ENCODE results near the gene FHIT. TPM values are rescaled to one million over a fixed set of nuclear protein-coding genes. Genes with fewer than 3 reads are reported as not detected.

FHIT gene
- total RNA-seq, 2 donors from 2014 or later: 10.4 to 15.8 TPM

DNA sequence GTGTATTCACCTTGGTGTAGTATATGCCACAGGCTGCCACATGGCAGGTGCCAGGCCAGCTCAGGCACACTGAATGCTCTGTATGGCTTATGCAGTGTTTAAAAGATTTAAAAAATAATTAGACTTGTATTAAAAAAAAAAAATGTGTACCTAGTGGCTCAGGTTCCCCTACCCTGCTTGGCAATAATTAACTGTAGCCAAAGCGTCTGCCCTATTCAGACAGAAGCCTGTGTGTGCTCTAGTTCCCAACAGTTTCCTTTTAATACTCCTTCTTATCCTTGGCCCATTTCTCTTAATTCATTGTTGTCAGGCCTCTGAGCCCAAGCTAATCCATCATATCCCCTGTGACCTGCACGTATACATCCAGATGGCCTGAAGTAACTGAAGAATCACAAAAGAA is 1449.2 kb downstream of the FHIT start:
- DNase-seq (no peak), ATAC-seq (no peak)
- H3K9me3 ChIP-seq: no peaks in the 10 kb centered on the region
- H3K4me3 ChIP-seq: no peak overlapping the region
- TF ChIP-seq, protein P1, sequence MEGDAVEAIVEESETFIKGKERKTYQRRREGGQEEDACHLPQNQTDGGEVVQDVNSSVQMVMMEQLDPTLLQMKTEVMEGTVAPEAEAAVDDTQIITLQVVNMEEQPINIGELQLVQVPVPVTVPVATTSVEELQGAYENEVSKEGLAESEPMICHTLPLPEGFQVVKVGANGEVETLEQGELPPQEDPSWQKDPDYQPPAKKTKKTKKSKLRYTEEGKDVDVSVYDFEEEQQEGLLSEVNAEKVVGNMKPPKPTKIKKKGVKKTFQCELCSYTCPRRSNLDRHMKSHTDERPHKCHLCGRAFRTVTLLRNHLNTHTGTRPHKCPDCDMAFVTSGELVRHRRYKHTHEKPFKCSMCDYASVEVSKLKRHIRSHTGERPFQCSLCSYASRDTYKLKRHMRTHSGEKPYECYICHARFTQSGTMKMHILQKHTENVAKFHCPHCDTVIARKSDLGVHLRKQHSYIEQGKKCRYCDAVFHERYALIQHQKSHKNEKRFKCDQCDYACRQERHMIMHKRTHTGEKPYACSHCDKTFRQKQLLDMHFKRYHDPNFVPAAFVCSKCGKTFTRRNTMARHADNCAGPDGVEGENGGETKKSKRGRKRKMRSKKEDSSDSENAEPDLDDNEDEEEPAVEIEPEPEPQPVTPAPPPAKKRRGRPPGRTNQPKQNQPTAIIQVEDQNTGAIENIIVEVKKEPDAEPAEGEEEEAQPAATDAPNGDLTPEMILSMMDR (IDR thresholded peaks at IDR 0.05): no peak
- TF ChIP-seq POLR2A (IDR thresholded peaks at IDR 0.05): no peak
- no peaks in the 10 kb centered on the region for H3K36me3 ChIP-seq (replicated peaks in 1 of 2; ENCODE audit: insufficient read depth in 1 of 2, low read depth in 2 of 2)
- no peaks in the 10 kb centered on the region for H3K4me1 ChIP-seq
- 60 to 73% methylated on average over 2 of the region's 2 CpGs for WGBS, 2 donors
- no peaks in the 10 kb centered on the region for H3K27me3 ChIP-seq
- H3K27ac ChIP-seq: no peak overlapping the region
- intact Hi-C loops (cut with DNase I): no loop called here

DNA sequence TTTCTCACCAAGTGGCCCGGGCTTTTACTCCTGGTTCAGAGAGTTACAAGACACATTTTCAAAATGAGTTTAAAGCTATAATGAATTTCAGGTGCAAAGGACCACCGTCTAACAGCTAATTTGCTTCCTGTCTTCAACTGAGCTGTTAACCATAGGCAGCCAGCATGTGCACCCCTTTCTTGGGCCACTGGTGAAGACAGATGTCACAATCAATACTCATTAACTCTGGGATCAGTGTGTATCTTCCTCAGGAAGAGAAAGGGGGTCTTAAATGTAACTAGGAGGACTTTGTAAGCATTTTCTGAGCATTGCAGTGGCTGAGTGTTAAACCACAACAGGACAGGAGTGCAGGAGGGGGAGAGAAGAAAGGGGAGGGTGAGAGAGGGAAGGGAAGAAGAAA is 1450.8 kb downstream of the FHIT start:
- Histone ChIP-seq H3K27ac (no peak overlapping the region), H3K4me1 (no peaks in the 10 kb centered on the region), H3K27me3 (no peaks in the 10 kb centered on the region), H3K4me3 (no peak overlapping the region), H3K36me3 (replicated peaks in 1 of 2; ENCODE audit: insufficient read depth in 1 of 2, low read depth in 2 of 2) (no peaks in the 10 kb centered on the region), H3K9me3 (no peaks in the 10 kb centered on the region)
- TF ChIP-seq POLR2A (IDR thresholded peaks at IDR 0.05): no peak
- TF ChIP-seq, protein P1 (IDR thresholded peaks at IDR 0.05): no peak
- ATAC-seq: no peak
- 42 to 58% methylated on average over 2 of the region's 2 CpGs for WGBS, 2 donors
- DNase-seq: no peak
- intact Hi-C loops (cut with DNase I): no loop called here

DNA sequence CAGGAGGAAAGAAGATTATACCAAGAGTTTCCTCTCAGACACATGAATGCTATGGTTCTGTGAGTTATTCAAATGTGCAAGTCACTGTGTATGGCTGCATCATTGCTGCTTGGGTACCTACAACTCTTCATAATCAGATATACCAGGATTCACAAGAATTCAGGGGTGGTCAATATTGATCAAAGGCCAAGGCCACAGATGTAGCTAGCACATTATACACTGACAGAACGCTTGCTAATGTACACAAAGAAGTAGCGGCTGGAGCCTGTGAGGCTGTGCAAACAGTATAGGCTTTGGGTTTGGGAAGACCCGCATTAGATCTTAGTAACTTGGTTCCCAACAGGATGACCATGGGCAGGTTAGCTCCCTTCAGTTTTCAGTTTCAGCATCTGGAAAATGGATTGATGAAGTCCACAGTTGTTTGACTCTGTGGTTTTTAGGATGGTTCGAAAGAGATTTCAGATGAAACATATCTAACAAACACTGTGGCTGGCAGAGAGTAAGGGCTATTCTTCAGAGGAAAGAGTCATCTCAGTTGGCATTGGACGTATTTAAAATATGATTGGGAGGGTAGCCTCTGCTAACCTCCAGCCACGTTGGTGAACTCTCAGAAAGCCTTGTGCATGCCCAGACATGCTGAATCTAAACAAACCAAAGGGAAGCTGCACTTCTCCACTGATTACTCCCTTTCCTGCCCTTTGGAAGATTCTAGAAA is 1452.7 kb downstream of the FHIT start:
- no peaks in the 10 kb centered on the region for H3K27me3 ChIP-seq
- ATAC-seq (no peak), DNase-seq (no peak)
- TF ChIP-seq POLR2A (IDR thresholded peaks at IDR 0.05): no peak
- TF ChIP-seq, protein P1 (IDR thresholded peaks at IDR 0.05): no peak
- H3K27ac ChIP-seq: no peak overlapping the region
- intact Hi-C loops (cut with DNase I): no loop called here
- H3K4me1 ChIP-seq: no peaks in the 10 kb centered on the region
- H3K9me3 ChIP-seq: no peaks in the 10 kb centered on the region
- WGBS, 2 donors: 74% methylated on average over 6 of the region's 6 CpGs
- no peaks in the 10 kb centered on the region for H3K36me3 ChIP-seq (replicated peaks in 1 of 2; ENCODE audit: insufficient read depth in 1 of 2, low read depth in 2 of 2)
- H3K4me3 ChIP-seq: no peak overlapping the region

DNA sequence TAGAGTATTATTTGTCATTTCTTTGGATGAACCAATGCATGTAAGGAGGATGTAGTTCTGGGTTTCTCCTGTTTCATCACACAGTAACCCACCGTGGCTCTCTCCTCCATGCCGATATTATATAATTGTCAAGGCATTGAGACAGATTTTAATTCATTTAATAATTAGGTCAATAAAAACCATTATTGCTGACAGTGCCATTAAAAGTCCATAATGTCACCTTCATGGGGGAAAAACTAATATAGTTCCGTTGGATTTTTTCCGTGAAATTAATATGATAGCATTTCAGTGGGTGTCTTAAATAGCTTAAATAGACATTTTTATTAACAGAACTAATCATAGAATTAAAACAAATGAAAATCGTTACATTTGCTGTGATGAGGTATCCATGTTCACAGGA is 1453.7 kb downstream of the FHIT start:
- intact Hi-C loops (cut with DNase I): no loop called here
- no peak for DNase-seq
- no peak overlapping the region for H3K27ac ChIP-seq
- H3K4me3 ChIP-seq: no peak overlapping the region
- no peaks in the 10 kb centered on the region for H3K9me3 ChIP-seq
- no peak for ATAC-seq
- WGBS, 2 donors: 85 to 87% methylated on average over 5 of the region's 5 CpGs
- TF ChIP-seq POLR2A (IDR thresholded peaks at IDR 0.05): no peak
- TF ChIP-seq, protein P1 (IDR thresholded peaks at IDR 0.05): no peak
- no peaks in the 10 kb centered on the region for H3K36me3 ChIP-seq (replicated peaks in 1 of 2; ENCODE audit: insufficient read depth in 1 of 2, low read depth in 2 of 2)
- no peaks in the 10 kb centered on the region for H3K27me3 ChIP-seq
- H3K4me1 ChIP-seq: no peaks in the 10 kb centered on the region

GRCh38 chr3:59796456-59796855 is 1454.8 kb downstream of the FHIT start:
- DNase-seq (no peak), ATAC-seq (no peak)
- H3K36me3 ChIP-seq (replicated peaks in 1 of 2; ENCODE audit: insufficient read depth in 1 of 2, low read depth in 2 of 2): no peaks in the 10 kb centered on the region
- no peak overlapping the region for H3K27ac ChIP-seq
- intact Hi-C loops (cut with DNase I): no loop called here
- 67 to 73% methylated on average over 2 of the region's 2 CpGs for WGBS, 2 donors
- no peak overlapping the region for H3K4me3 ChIP-seq
- H3K9me3 ChIP-seq: no peaks in the 10 kb centered on the region
- no peaks in the 10 kb centered on the region for H3K27me3 ChIP-seq
- no peak for TF ChIP-seq POLR2A (IDR thresholded peaks at IDR 0.05)
- TF ChIP-seq, protein P1 (IDR thresholded peaks at IDR 0.05): no peak
- no peaks in the 10 kb centered on the region for H3K4me1 ChIP-seq
